GM19240 (cell line): ENCODE results near the gene BEST1.

Source experiments
- DNase-seq: peaks from one replicate; pipeline ENCODE4 v3.0.0; 2011; ENCODE audit warnings: low spot score; ENCODE audit not compliant: insufficient read length

BEST1 gene

DNA sequence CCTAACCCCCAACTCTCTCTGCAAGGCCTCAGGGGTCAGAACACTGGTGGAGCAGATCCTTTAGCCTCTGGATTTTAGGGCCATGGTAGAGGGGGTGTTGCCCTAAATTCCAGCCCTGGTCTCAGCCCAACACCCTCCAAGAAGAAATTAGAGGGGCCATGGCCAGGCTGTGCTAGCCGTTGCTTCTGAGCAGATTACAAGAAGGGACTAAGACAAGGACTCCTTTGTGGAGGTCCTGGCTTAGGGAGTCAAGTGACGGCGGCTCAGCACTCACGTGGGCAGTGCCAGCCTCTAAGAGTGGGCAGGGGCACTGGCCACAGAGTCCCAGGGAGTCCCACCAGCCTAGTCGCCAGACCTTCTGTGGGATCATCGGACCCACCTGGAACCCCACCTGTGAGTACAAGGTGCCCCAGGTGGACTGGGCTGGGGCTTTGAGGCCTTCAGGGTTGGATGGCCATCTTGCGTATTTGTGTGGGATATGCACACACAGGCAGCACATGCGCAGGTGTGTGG lies at the start of gene BEST1:
BEST1 (plus strand) TSS at position 317 of the 513 bp plus-strand sequence. CDS start 1,456 bp downstream, outside the sequence.
- DNase-seq = no peak

DNA sequence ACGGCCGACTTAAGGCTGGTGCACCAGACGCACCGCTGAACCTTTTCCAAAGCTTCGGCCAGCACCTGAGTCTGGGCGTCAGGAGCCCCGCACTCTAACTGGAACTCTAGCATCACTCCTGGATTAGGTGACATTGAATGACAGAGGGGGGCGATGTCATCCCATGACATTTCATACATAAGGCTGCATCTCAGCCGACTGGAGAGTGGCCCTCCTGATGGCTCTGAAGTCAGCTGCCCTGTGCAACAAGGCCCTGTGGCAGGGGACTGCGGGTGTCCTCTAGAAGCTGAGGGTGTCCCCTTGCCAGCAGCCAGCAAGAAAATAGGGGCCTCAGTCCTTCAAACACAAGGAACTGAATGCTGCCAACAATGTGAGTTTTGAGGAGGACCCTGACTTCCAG lies 48.8 kb upstream of the BEST1 start:
- DNase-seq = no peak

DNA sequence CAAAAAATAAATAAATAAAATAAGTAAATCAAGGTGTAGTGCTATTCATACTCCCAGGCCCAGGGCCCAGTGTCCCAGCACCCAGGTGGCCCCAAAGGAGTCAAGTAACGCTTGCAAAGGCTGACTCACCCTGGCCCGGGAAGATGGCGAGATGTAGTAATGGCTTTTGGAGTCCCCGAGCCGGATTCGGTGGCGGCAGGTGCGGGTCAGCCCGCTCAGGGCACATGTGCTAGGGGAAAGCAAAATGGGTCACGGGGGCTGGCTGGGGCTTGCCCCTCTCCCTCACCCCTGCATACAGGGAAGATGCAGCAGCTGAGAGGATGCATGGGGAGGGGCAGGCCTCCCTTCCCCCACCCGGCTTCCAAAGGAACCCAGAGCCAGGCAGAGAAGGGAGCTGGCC lies 47.8 kb upstream of the BEST1 start:
- DNase-seq = no peak

DNA sequence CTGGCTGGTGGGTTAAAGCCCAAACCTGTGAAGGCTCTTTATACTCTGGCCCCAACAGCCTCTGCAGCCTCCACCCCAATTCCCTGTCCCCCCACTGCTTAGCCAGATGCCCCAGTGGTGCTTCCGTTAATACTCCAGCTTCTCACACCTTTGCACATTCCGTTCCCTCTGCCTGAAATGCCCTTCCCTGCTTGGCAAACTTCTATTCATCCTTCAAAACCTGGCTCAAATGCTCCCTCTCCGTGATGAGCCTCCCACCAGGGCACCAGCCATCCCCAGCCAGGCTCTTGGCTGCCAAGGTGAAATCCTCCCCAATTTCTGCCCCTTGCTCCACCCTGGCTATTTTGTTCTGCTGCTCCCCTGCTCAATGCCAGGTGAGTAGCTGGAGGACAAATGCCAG lies 46.3 kb upstream of the BEST1 start:
- no peak for DNase-seq

DNA sequence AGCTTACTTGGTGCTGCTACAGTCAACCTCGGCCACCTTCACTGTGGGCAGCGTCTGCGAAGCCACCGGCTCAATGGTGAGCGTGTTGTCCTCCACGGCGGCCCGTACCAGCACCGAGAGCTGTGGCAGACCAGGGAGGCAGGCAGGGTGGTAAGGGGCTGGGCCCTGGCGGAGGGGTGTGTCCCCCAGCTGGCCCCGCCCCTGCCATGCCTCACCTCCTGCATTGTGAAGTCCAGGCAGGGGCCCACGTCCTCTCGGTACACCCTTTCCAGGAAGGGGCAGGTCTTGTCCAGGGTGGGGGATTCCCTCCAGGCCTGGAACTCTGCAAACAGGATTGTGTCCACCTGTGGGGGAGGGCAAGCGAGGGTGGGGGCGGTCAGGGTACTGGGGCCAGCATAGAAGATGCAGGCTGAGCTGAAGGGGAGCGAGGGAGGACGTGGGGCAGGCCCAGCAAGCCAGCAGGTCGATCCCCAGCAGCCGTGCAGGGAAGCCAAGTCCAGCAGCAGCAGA lies 45.6 kb upstream of the BEST1 start:
- DNase-seq = no peak

DNA sequence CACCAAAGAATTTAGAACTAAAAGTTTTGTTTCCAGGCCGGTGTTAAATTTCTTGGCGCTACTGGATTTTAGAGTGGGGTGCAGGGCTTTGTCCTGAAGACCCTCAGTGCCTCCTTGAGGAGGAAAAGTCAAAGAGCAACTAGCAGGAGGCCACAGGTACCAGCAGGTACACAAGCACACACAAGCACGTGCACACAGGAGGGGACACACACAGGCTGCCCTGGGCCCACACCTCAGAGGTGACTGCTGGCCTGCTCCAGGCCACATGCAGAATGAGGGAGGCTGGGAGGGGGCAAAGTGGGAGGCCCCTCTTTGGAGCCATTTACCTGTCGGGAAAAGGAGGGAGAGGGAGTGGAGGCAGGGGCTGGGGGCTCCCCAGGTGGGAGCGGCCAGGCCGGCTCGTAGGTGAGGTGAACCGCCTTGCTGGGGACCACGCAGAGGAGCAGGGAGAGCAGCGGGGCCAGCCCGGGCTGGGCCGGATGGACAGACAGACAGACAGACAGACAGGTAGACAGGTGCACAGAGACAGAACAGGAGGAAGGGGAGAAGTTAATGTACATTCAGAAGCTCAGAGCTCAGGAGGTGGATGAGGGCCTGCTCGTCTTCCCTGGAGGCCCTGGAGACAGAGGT lies 45.0 kb upstream of the BEST1 start:
- no peak for DNase-seq

DNA sequence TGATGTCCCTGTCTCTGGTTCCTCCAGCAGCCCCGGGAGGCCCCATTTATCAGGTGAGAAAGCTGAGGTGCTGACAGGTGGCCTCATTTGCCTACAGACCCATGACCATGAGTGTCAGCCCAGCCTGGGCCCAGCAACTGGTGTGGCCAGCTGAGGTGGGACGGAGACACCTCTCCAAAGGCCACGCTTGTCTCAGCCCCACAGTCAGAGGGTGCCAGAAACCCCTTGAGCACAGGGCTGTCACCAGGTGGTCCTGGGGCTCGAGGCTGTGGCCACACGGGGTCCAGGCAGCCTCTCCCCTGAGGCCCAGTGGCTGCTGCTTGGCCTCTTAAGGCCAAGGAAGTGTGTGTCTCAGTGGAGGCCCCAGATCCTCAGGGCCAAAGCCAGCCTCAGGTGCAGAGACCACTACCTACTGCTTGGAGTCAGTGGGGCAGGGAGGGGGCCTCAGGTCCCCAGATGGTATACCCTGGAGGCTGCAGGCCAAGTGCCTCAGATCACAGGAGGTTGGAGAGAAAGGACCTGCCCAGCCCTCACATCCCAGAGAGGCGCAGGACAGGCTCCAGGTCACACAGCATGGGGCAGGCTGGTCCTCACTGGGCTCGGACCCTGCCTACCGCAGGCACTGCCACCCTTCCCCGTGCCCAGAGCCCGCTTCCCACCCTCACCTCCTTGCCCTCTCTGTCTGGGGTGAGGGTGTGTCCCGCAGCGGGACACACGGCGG lies 44.2 kb upstream of the BEST1 start:
- no peak for DNase-seq

DNA sequence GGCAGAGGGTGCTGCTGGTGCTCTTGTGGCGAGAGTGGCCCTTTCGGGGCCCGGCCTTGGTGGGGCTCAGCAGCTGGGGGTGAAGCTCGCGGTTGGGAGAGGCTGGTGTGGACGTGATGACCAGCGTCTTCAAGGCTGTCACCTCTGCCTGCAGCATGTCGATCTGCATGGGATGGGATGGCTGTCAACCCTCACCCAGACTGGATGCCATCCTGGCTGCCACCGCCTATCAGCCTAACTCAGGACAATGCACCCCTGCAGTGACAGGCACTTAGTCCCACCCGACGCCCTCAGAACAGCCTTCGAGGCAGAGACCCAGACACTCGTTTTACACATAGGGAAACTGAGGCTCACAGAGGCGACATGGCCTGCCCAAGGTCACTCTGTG lies 43.6 kb upstream of the BEST1 start:
- no peak for DNase-seq

DNA sequence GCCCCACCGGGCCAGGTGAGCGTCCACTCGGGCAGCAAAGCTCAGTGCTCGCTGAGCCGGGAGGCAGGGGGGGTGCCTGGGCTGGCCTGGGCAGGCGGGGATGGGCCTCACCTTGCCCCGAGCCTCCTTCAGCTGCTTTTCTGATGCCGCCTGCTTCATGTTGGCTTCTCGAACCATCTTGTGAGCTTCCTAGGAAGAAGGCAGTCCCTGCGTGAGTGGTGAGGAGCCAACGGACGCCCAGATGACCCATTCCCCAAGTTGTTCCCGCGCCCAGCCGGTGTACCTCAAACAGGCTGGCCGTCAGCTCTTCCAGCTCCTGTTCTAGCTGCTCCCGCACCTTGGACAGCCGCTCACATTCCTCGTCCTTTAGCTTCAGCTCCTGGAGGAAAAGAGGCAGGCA lies 42.9 kb upstream of the BEST1 start:
- no peak for DNase-seq

DNA sequence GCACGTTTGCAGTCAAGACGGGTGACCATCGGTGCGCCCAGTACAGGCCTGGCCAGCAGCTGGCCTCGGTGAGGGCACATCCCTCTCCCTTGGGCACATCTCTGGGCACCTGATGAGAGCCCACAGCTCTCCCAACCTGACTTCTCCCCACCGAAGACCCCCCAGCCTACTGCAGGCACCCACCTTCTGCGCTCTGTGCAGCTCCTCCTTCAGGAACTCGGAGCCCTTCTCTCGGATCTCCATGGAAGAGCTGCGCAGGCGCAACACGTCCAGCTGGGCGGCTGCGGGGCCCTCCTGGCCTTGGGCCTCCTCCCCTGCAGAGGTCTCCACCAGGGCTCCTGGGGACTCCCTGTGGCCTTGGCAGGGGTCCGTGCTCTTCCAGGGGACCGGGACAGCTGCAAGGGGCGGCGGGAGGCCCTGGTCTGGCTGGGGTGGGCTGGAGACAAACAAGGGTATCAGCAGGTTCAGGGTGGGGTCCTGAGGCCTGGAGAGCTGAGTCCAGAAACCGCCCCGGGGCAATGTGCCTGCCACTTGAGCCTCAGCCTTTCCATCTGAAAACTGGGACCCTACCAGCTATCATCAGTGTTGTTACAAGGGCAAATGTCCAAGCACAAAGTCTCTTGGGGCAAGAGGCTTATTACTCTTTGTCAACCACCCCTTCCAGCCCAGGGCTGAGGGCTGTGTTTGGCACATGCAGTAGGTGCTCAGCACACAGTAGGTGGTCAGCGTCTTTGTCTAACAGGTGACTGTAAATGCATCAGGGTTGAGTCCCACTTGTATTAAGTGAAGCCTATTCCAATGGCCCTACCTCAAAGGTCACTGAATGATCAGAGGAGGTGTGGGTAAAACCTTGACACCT lies 42.1 kb upstream of the BEST1 start:
- no peak for DNase-seq

DNA sequence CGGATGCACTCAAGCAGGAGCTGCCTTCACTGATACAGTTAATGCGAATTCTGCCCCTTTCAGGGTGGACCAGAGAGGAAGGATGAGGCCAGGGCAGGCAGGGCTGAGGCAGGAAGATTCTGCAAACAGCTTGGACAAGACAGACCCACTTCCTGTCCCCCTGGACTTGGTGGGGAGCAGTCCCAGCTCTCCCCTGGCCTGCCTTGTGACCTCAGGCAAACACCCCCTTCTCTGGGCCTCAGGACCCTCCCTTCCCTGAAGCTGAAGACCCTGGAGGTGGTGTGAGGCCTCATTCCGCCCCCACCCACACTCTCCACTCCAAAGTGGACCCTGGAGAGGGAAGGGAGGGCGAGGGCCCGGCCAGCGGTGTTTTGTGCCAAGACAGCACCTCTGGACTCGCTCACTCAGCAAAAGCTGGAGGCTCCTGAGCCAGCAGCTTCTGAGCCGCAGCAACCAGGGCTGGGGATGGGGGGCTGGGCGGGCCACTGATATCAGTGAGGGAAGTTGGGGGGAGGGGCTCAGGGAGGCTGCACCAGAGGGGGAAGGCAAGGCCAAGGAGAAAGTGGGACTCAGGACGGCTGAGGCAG lies 41.3 kb upstream of the BEST1 start:
- DNase-seq = no peak

DNA sequence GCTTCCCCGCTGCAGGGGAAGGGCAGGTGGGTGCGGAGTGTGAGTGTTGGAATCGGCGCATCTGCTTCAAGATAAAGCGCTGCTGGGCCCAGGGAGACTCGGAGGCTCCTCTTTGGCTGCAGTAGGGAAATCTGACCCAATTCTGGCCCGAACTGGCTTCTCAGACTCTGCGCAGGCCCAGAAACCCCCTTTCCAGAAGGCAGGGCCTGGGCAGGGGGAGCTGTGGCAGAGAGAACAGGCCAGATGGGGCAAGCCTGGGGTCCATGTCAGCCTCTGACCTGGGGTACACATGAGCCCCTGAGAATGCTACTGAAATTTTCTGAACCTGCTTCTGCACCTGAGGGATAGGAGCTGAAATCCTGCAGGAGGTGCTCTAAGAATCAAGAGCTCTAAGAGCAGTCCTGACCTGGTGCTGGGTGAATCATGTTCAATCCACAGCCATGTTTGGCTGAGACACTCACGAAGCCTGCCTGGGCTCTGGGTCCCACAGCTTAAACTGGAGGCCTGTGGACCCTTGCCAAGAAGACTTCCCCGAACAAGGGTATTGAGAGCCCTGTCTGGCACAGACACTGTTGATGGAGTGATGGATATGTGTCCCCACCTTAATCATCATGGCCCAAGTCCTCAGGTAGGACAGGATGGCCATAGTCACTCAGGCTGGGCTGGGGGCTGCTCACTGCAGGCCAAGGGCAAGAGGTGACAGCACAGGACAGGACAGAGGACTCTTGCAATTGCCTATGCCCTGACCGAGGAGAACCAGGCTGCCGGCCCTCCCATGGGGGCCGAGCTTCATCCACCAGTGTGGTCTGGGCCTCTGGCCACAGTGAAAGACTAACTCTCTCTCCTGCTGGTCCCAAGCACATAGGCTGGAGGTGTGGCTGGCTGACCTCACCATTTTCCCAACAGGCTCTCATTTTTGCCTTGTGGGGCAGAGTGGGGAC lies 39.7 kb upstream of the BEST1 start:
- no peak for DNase-seq

DNA sequence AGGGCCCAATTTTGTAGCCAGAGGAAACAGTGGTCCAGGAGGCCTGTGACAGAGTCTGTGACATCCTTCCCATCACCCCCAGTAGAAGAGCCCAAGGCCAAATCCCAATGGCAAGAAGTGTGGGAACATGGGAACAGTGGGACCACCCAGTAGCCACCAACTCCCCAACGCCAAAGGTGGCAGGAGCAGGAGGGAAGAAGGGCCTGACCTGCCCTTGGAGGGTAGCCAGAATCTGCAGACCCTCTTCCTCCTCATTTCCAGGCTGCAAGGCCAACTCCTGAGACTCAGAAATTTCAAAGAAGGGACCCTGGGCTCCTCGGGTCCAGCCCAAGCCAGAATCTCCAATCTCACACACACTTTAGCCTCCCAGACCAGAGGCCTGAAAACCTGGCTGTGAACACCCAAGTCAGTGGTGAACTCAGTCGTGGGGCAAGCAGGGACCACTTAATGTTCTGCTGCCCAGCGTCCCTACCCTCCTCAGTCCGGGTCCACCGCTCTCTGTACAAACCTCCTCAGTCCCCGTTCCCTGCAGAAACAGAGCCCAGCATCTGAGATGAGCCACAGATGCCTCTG lies 38.9 kb upstream of the BEST1 start:
- DNase-seq = no peak

DNA sequence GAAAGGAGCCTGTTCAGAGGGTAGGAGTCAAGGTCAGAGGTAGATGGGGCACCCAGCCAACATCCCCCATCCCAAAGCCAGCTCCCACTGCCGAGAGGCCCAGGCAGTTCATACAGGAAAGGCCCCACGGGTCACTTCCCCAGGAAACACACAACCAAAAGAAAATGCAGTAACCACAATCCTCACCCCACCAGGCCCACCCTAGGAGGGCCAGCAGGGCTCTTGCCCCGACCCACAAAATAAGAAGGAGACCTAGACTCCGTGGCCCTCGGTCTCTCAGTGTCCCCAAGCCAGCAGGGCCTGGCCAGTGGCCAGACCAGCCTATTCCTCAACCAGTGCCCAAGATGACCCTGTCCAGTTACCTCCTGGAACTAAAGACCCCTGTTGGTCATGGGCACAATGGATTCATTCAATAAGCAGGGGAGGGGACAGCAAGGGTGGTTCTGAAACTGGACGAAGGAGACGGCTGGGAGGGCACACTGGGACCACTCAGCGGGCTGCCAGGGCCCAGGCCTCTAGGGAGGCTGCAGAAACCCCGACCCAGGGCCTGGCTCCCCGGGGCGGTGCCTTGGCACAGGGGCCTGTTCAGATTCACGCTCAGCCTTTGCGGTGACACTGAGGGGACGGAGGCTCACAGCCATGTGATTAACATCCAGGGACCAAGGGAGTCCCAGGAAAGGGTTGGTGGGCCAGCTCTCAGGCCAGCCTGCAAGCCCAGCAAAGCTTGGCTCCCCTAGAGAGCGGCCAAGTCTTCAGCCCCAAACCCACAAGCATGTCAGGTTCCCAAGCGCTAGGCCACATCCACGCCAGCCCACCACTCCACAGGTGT lies 38.2 kb upstream of the BEST1 start:
- no peak for DNase-seq

DNA sequence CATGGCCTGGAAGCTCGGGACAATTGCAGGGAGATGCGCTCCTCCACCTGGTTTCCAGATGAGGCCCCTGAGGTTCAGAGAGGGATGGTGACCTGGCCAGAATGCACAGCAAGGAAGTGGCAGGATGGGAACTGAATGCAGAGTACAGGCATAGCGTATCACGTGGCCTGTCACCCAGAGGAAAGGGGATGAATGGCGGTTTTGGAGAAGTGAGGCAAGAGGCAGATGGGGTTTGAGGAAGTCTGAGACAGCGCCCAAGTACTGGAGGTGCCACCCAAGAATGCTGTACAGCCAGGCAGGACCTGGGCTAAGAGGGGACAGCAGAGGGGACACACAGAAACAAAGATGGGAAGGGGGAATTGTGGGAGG lies 37.6 kb upstream of the BEST1 start:
- DNase-seq = no peak

DNA sequence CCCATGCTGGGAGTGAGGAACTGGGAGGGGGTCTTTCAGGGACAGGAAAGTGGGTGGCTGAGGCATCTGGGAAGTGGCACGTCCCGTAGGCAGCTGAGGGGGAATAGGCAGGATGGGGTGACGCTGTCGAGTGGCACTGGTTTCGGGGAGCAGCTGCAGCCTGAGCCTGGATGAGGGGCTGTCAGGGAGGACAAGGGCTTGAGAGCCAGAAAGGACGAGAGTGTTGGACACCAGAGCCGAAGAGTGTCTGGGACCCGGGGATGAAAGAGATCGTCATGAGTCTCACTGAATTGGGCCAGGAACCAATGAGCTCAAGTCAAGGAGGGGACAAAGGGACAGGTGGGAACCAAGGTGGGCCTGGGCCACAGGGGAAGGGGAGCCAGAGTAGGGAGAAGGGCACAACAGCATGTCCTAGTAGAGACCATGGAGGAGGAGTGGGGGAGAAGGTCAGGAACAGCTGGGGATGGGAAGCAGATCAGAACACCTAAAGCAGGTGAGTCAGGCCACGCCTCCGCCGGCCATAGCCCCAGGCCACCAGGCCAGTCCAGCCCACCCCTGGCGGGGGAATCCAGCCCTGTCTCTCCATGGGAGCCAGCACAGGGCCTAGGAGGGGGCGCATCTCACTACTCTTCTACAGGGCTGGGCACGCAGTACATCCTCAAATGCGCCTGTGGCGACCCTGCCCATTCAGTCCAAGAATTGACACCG lies 37.0 kb upstream of the BEST1 start:
- peak; percentile 3 for DNase-seq

DNA sequence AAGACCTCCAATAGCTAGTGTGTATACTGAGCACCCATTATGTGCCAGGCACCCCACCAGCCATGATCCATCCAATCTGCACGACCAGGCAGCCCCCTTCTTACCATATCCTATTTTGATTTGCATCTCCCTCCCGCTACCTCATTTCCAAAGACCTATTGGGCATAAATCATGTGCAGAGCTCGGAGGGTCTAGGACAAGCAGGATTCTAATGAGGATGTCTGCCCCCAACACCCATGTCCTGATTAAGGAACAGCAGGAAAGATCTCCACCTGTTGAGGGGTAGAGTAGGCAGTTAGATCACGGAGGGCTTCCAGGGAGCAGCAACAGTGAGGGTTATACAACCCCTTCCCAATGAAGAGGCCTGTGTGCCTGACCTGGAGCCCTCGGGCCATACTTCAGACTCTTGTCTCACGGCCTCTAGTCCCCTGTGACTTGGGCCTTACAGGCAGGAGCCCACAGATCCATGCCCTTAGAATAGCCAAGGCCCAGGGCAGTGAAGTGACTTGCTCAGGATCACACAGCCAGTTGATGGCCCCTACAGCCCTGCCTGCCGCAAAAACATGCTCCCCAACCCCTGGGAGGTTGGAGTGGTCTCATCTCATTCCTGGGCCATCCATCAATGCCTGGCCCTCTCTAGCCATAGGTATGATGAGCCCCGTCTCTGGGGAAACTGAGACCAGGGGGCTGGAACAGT lies 36.3 kb upstream of the BEST1 start:
- peak; percentile 1 for DNase-seq
